ENCODE data around the gene MOCS1. TPM values are rescaled to one million over a fixed set of nuclear protein-coding genes. Genes with fewer than 3 reads are reported as not detected.

MOCS1 gene
- total RNA-seq, 1 donor from 2014 or later = 16.0 TPM

DNA sequence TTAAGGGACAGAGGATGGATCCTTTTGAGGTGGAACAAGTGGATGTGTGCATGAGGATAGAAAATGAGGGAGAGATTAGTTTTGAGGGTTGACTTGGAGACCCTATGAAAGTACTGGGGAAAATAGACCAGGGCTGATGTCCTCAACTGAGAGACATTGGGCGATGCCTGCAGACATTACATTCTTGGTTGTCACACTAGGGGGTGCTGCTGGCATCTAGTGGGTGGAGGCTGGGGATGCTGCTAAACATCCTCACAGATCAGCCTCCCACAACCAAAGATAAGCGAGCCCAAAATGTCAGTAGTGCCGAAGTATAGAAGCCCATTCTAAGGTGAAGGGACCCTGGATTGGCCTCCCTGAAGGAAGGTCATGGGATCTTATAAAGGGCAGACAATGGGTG, 63.3 kb downstream of the MOCS1 start:
- no peak for FAIRE-seq
- H3K4me3 Mint-ChIP-seq (ENCODE audit: unreplicated experiment) = no peak overlapping the region

DNA sequence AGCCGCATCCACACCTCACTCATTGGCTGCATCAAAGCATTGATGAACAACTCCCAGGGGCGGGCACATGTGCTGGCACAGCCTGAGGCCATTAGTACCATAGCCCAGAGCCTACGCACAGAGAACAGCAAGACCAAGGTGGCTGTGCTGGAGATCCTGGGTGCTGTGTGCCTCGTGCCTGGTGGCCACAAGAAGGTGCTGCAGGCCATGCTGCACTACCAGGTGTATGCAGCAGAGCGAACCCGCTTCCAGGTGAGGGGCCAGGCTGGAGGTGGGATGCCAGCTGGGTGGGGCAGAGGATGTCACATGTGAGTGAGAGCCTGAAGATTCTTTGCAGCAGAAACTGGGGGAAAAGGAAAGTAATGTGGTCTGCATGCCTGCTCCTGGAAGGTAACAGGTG, 66.7 kb downstream of the MOCS1 start:
- peaks cover 41% of the 10 kb centered on the region for H3K36me3 Mint-ChIP-seq (ENCODE audit: low read depth, unreplicated experiment)
- Histone ChIP-seq H3K4me3 (ENCODE audit: insufficient read depth, low read depth, low read length) (no peak overlapping the region), H3K27me3 (ENCODE audit: insufficient read depth, low read length) (no peaks in the 10 kb centered on the region), H3K79me2 (ENCODE audit: insufficient read depth, low read length) (no peaks in the 10 kb centered on the region), H3K4me1 (ENCODE audit: insufficient read depth, low read length) (no peaks in the 10 kb centered on the region), H3K9ac (ENCODE audit: low read length) (no peak overlapping the region), H3K4me2 (ENCODE audit: low read length) (no peak overlapping the region), H4K20me1 (ENCODE audit: insufficient read depth, low read length) (no peaks in the 10 kb centered on the region), H2AFZ (ENCODE audit: low read depth, low read length) (no peak overlapping the region), H3K9me3 (ENCODE audit: insufficient read depth, low read depth, low read length) (no peaks in the 10 kb centered on the region), H3K36me3 (ENCODE audit: insufficient read depth, low read length) (no peaks in the 10 kb centered on the region), H3K27ac (ENCODE audit: low read depth, low read length) (no peak overlapping the region)
- H3K9me3 Mint-ChIP-seq (ENCODE audit: unreplicated experiment) = no peaks in the 10 kb centered on the region
- no peak overlapping the region for H3K4me3 Mint-ChIP-seq (ENCODE audit: unreplicated experiment)
- H3K4me1 Mint-ChIP-seq (ENCODE audit: low read depth, unreplicated experiment) = peaks cover 2% of the 10 kb centered on the region
- H3K27me3 Mint-ChIP-seq (ENCODE audit: low read depth, unreplicated experiment) = no peaks in the 10 kb centered on the region
- no peak for DNase-seq (ENCODE audit: low read depth)
- no peak overlapping the region for H3K27ac Mint-ChIP-seq (ENCODE audit: unreplicated experiment)
- no peak for FAIRE-seq
- TF ChIP-seq CTCF (IDR thresholded peaks at IDR 0.05; ENCODE audit: insufficient read depth, low read depth, low read length) = no peak
- no peak for TF ChIP-seq EZH2 (IDR thresholded peaks at IDR 0.05; ENCODE audit: insufficient read depth, low read length)

More for the DNA sequence above, 63.3 kb downstream of the MOCS1 start:
- Histone ChIP-seq H3K4me1 (ENCODE audit: insufficient read depth, low read length) (peaks cover 2% of the 10 kb centered on the region), H4K20me1 (ENCODE audit: insufficient read depth, low read length) (no peaks in the 10 kb centered on the region), H3K4me3 (ENCODE audit: insufficient read depth, low read depth, low read length) (no peak overlapping the region), H3K79me2 (ENCODE audit: insufficient read depth, low read length) (no peaks in the 10 kb centered on the region), H3K36me3 (ENCODE audit: insufficient read depth, low read length) (peaks cover 16% of the 10 kb centered on the region), H2AFZ (ENCODE audit: low read depth, low read length) (no peak overlapping the region), H3K9ac (ENCODE audit: low read length) (no peak overlapping the region), H3K27me3 (ENCODE audit: insufficient read depth, low read length) (no peaks in the 10 kb centered on the region), H3K9me3 (ENCODE audit: insufficient read depth, low read depth, low read length) (no peaks in the 10 kb centered on the region), H3K4me2 (ENCODE audit: low read length) (no peak overlapping the region), H3K27ac (ENCODE audit: low read depth, low read length) (no peak overlapping the region)
- no peaks in the 10 kb centered on the region for H3K9me3 Mint-ChIP-seq (ENCODE audit: unreplicated experiment)
- H3K27ac Mint-ChIP-seq (ENCODE audit: unreplicated experiment) = no peak overlapping the region
- DNase-seq (ENCODE audit: low read depth) = no peak
- H3K4me1 Mint-ChIP-seq (ENCODE audit: low read depth, unreplicated experiment) = peaks cover 2% of the 10 kb centered on the region
- no peaks in the 10 kb centered on the region for H3K27me3 Mint-ChIP-seq (ENCODE audit: low read depth, unreplicated experiment)
- no peak for TF ChIP-seq CTCF (IDR thresholded peaks at IDR 0.05; ENCODE audit: insufficient read depth, low read depth, low read length)
- no peak for TF ChIP-seq EZH2 (IDR thresholded peaks at IDR 0.05; ENCODE audit: insufficient read depth, low read length)
- H3K36me3 Mint-ChIP-seq (ENCODE audit: low read depth, unreplicated experiment) = peaks cover 51% of the 10 kb centered on the region

- no peak overlapping the region for H3K4me3 ChIP-seq (ENCODE audit: insufficient read depth, low read depth, low read length)
- no peaks in the 10 kb centered on the region for H3K27me3 ChIP-seq (ENCODE audit: insufficient read depth, low read length)
These were observed 69.0 kb downstream of the MOCS1 start for GRCh38 chr6:39865011-39865888.

More at GRCh38 chr6:39865011-39865888, 69.0 kb downstream of the MOCS1 start:
- TF ChIP-seq CTCF (IDR thresholded peaks at IDR 0.05; ENCODE audit: insufficient read depth, low read depth, low read length) = peak; percentile 54
- no peak for TF ChIP-seq EZH2 (IDR thresholded peaks at IDR 0.05; ENCODE audit: insufficient read depth, low read length)
- H3K36me3 Mint-ChIP-seq (ENCODE audit: low read depth, unreplicated experiment) = peaks cover 48% of the 10 kb centered on the region
- H3K27ac Mint-ChIP-seq (ENCODE audit: unreplicated experiment) = no peak overlapping the region
- Histone ChIP-seq H3K4me1 (ENCODE audit: insufficient read depth, low read length) (no peaks in the 10 kb centered on the region), H3K4me2 (ENCODE audit: low read length) (no peak overlapping the region), H3K9ac (ENCODE audit: low read length) (no peak overlapping the region), H3K79me2 (ENCODE audit: insufficient read depth, low read length) (no peaks in the 10 kb centered on the region), H2AFZ (ENCODE audit: low read depth, low read length) (no peak overlapping the region), H3K36me3 (ENCODE audit: insufficient read depth, low read length) (no peaks in the 10 kb centered on the region), H3K9me3 (ENCODE audit: insufficient read depth, low read depth, low read length) (no peaks in the 10 kb centered on the region), H4K20me1 (ENCODE audit: insufficient read depth, low read length) (no peaks in the 10 kb centered on the region), H3K27ac (ENCODE audit: low read depth, low read length) (no peak overlapping the region)
- H3K9me3 Mint-ChIP-seq (ENCODE audit: unreplicated experiment) = no peaks in the 10 kb centered on the region
- no peak for FAIRE-seq
- H3K27me3 Mint-ChIP-seq (ENCODE audit: low read depth, unreplicated experiment) = no peaks in the 10 kb centered on the region
- H3K4me1 Mint-ChIP-seq (ENCODE audit: low read depth, unreplicated experiment) = no peaks in the 10 kb centered on the region
- H3K4me3 Mint-ChIP-seq (ENCODE audit: unreplicated experiment) = no peak overlapping the region
- no peak for DNase-seq (ENCODE audit: low read depth)
